Measurements from ENCODE around the gene CDCP2. TPM values are rescaled to one million over a fixed set of nuclear protein-coding genes. Genes with fewer than 3 reads are reported as not detected.

The CDCP2 gene
- total and polyA plus RNA-seq, 8 donors: 0.15 to 0.18 (median 0.18) TPM; not detected in 4

- DNase-seq (no peak), ATAC-seq (no peak)
- H3K4me1 ChIP-seq: peaks cover 3% of the 10 kb centered on the region in 2 donors
- no peaks in the 10 kb centered on the region for H3K36me3 ChIP-seq
- no peak overlapping the region for H3K4me3 ChIP-seq
- H3K27ac ChIP-seq: no peak overlapping the region
- TF ChIP-seq CTCF (IDR thresholded peaks at IDR 0.05): no peak
- H3K9me3 ChIP-seq: no peaks in the 10 kb centered on the region
- intact Hi-C loops (cut with DNase I): no loop called here
- no peaks in the 10 kb centered on the region for H3K27me3 ChIP-seq
Observed at GRCh38 chr1:54157401-54157800, 4.6 kb upstream of the CDCP2 start.

GRCh38 chr1:54156986-54157385, 4.2 kb upstream of the CDCP2 start:
- Histone ChIP-seq H3K9me3 (no peaks in the 10 kb centered on the region), H3K27ac (no peak overlapping the region), H3K36me3 (no peaks in the 10 kb centered on the region), H3K4me1 (peaks cover 3% of the 10 kb centered on the region in 2 donors), H3K4me3 (no peak overlapping the region), H3K27me3 (no peaks in the 10 kb centered on the region)
- no peak for ATAC-seq
- intact Hi-C loops (cut with DNase I): no loop called here
- no peak for DNase-seq
- TF ChIP-seq CTCF (IDR thresholded peaks at IDR 0.05): no peak

DNA sequence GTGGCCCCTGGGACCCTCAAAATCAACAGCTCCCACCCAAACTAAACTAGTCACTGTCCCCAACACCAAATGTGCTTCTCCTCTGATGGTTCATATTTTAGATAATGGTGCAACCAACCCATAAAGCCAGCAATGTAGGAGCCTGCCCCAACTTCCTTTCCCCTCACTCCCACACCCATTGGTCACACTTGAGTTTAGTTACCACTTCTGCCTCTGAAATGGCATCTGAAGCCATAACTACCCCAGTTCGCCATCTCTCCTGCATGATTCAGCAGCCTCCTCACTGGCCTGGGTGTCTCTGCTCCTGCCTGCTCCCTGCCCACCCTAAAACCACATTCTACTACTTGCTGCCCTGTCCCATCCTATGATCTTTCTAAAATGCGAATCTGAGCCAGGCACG, 3.4 kb upstream of the CDCP2 start:
- intact Hi-C loops (cut with DNase I): no loop called here
- peaks cover 3% of the 10 kb centered on the region in 2 donors for H3K4me1 ChIP-seq
- H3K4me3 ChIP-seq: no peak overlapping the region
- no peaks in the 10 kb centered on the region for H3K36me3 ChIP-seq
- DNase-seq (no peak), ATAC-seq (no peak)
- no peaks in the 10 kb centered on the region for H3K9me3 ChIP-seq
- no peak overlapping the region for H3K27ac ChIP-seq
- TF ChIP-seq CTCF (IDR thresholded peaks at IDR 0.05): no peak
- H3K27me3 ChIP-seq: no peaks in the 10 kb centered on the region

DNA sequence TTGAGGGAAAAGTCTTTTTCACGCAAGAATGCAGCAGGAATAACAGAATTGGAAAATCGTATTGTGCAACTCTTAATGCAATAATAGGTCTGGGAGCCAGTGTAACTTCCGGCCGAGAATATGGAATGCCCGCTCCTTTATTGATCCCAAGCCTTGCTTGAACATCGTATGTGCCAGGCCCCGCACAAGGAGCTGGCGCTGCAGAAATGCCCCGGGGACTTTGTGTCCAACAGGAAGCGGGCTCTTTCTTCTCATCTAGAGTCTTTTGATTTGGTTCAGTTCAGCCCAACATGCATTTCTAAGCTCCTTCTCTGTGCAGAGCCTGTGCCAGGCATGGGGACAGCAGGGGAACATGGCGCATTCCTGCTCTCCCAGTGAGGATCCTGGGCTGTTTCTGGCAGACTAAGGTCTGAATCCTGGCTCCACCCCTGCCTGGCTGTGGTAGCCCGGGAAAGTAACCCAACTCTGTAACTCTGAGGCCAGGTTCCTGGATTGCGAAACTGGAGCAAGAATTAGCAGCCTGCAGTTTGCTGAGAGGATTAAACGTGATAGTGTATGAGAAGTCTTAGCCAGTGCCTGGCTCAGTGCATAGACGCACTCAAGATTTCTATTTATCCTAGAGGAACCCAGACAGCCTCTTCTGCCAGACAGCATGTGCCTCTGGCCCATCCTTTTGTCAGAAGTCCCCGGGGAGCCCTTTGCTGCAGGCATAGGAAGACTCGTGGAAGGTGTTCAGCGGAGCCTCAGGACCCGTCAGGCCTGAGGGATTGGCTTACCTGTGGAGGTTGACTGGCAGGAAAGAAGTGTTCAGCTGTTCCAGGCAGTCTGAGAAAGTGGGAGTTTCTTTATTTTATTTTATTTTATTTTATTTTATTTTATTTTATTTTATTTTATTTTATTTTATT, 987 bp upstream of the CDCP2 start:
- intact Hi-C loops (cut with DNase I): no loop called here
- no peak for TF ChIP-seq CTCF (IDR thresholded peaks at IDR 0.05)
- no peaks in the 10 kb centered on the region for H3K9me3 ChIP-seq
- H3K27me3 ChIP-seq: no peaks in the 10 kb centered on the region
- H3K4me1 ChIP-seq: peaks cover 3% of the 10 kb centered on the region in 2 donors
- H3K4me3 ChIP-seq: no peak overlapping the region
- H3K36me3 ChIP-seq: no peaks in the 10 kb centered on the region
- ATAC-seq: peak; percentile 95
- no peak overlapping the region for H3K27ac ChIP-seq
- peak in 3 of 4 donors; percentile 34 to 62 (median 55) for DNase-seq

GRCh38 chr1:54151013-54151412, 1.8 kb downstream of the CDCP2 start:
- H3K36me3 ChIP-seq: no peaks in the 10 kb centered on the region
- no peak for TF ChIP-seq CTCF (IDR thresholded peaks at IDR 0.05)
- peaks cover 3% of the 10 kb centered on the region in 2 donors for H3K4me1 ChIP-seq
- DNase-seq: no peak
- intact Hi-C loops (cut with DNase I): no loop called here
- H3K4me3 ChIP-seq: no peak overlapping the region
- H3K9me3 ChIP-seq: no peaks in the 10 kb centered on the region
- H3K27ac ChIP-seq: no peak overlapping the region
- ATAC-seq: no peak
- no peaks in the 10 kb centered on the region for H3K27me3 ChIP-seq
